Cortex of kidney (tissue), 1 donor: ENCODE results near the gene HOGA1.
"Not testable (repeated sequence)": the region's sequence is repeated elsewhere in the genome, so short reads cannot be mapped to it uniquely, and the experiment has no call there.

ENCODE experiments used
- DNase-seq: peaks from one replicate; lab custom pipeline; 2025; lab: John Stamatoyannopoulos, UW

Gene HOGA1

DNA sequence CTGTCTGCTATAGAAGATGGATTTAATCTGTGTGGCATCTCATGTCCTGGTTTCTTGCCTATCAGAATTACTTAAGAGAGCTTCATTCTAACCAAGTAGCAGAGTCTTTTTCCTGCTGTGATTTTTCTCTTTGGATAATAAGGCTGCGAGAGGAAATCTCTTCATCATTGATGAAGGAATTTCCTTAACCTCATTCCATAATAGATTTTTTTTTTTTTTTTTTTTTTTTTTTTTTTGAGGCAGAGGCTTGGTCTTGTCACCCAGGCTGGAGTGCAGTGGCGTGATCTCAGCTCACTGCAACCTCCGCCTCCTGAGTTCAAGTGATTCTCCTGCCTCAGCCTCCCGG lies 65.2 kb downstream of the HOGA1 start:
- not testable (repeated sequence) for DNase-seq

DNA sequence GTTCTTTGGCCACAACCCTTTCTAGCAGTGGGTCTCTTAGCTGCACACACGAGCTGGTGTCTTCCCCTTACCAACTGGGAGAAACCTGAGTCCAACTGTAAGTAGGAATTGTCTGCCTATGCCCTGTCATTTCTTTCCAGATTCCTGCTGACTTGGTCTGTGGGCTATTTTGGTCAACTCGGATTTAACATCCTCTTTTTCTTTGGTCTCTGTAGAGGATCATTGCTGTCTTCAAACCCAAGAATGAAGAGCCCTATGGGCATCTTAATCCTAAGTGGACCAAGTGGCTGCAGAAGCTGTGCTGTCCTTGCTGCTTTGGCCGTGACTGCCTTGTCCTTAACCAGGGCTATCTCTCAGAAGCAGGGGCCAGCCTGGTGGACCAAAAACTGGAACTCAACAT lies 66.5 kb downstream of the HOGA1 start:
- DNase-seq, result no peak

DNA sequence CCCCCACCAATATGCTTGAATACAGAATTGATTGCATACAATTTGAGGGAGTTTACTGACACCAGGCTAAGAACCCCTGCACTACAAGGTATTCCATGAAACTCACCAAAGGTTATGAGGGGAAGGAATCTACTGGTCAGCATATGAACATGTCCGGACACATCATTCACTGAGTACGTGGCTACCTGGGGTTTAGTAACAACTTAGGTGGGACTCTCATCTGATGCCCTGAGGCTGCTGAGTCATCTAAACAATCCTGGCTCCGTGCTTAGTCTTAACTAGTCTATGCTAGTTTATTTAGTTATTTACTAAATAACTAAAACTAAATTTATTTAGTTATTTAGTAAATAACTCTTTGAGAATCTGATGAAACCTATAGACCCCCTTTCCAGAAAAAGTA lies 67.6 kb downstream of the HOGA1 start:
- no peak for DNase-seq

DNA sequence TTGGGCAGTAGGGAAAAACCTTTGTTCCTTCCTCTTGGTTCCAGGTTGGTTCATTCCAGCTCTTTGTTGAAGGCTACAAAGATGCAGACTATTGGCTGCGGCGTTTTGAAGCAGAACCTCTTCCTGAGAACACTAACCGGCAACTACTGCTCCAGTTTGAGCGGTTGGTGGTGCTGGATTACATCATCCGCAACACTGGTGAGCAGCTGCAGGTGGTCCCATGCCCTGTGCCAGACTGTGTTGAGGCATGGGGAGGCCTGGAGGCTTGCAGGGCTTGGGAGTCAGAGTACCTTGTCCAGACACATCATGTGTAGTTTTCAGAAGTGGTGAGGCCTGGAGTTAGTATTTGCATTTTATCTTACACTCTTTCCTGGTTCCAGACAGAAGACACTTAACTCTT lies 72.6 kb downstream of the HOGA1 start:
- no peak for DNase-seq

DNA sequence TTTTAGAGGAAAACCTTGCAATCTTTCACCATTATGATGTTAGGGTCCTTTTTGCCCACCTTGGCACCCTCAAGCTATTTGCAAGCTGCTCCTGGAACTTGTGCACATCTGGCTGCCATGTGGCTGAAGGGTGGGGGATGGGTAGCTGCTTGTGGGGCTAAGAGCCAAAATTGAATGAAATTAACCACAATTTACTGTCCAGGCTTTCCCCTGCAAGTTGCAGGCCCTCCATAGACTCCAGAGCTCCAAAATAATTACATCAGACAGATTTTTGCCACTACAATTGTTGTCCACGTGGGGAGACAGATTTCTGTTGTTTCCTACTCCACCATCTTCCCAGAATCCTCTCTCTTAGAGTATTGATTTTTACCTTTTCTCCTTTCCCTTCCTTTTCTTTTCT lies 75.4 kb downstream of the HOGA1 start:
- DNase-seq, result no peak
